Measurements from ENCODE around the gene DYRK3.

- TF ChIP-seq POLR2A (IDR thresholded peaks at IDR 0.05; ENCODE audit: low read depth, low read length): no peak
- TF ChIP-seq TAF1 (IDR thresholded peaks at IDR 0.05; ENCODE audit: borderline replicate concordance, low read depth, low read length): no peak
- no peak for TF ChIP-seq POLR2AphosphoS5 (IDR thresholded peaks at IDR 0.05; ENCODE audit: low read depth, low read length)
Observed at GRCh38 chr1:206631085-206631509, 4.2 kb upstream of the DYRK3 start.
